GM12864 (cell line): Measurements from ENCODE around the gene IQSEC1.

Experiments used
- DNase-seq: peaks from one replicate; pipeline ENCODE4 v3.0.0-alpha.2; 2011; ENCODE audit warnings: low read depth
- H3K4me3 ChIP-seq: 2 replicates; pipeline ENCODE4 v1.5.1; 2011; ENCODE audit warnings: mild to moderate bottlenecking, low read depth, low read length, control low read depth
- TF ChIP-seq, protein P1 (sequence below): IDR thresholded peaks from 2 replicates; pipeline ENCODE4 v1.5.1; 2011; ENCODE audit warnings: low read depth, mild to moderate bottlenecking, moderate library complexity, low read length, control low read depth, inconsistent platforms; ENCODE audit errors: missing control alignments

Gene IQSEC1

DNA sequence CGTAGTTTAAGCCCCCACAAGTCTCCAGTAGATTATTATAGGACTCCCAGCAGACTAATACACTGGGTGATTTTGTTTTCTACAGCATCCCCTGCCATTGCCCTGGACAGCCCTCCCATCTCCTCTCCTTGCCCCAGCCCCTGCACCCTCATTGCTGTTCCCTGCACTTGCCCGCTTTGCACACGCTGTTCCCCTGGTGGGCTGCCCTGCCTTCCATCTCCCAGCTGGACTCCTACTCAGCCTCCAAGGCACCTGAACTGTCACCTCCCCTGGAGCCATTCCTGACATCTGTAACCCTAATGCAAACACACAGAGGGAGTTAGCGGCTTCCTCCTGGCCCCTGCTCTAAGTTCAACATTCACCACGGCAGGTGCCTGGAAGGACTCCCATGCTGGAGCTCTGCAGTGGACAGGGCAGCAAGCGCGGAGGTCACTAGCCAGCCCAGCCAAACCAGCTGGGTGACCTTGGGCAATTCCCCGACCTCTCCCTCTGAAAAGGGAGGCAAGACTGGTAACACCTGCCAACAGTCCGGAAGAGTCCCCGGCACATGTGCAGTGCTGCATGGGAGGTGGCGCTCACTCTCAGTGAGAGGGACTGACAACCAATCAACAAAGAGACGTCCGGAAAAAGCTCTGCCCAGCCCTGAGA, 38.8 kb upstream of the IQSEC1 start:
- TF ChIP-seq, protein P1, sequence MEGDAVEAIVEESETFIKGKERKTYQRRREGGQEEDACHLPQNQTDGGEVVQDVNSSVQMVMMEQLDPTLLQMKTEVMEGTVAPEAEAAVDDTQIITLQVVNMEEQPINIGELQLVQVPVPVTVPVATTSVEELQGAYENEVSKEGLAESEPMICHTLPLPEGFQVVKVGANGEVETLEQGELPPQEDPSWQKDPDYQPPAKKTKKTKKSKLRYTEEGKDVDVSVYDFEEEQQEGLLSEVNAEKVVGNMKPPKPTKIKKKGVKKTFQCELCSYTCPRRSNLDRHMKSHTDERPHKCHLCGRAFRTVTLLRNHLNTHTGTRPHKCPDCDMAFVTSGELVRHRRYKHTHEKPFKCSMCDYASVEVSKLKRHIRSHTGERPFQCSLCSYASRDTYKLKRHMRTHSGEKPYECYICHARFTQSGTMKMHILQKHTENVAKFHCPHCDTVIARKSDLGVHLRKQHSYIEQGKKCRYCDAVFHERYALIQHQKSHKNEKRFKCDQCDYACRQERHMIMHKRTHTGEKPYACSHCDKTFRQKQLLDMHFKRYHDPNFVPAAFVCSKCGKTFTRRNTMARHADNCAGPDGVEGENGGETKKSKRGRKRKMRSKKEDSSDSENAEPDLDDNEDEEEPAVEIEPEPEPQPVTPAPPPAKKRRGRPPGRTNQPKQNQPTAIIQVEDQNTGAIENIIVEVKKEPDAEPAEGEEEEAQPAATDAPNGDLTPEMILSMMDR, result no peak
- DNase-seq, result no peak

DNA sequence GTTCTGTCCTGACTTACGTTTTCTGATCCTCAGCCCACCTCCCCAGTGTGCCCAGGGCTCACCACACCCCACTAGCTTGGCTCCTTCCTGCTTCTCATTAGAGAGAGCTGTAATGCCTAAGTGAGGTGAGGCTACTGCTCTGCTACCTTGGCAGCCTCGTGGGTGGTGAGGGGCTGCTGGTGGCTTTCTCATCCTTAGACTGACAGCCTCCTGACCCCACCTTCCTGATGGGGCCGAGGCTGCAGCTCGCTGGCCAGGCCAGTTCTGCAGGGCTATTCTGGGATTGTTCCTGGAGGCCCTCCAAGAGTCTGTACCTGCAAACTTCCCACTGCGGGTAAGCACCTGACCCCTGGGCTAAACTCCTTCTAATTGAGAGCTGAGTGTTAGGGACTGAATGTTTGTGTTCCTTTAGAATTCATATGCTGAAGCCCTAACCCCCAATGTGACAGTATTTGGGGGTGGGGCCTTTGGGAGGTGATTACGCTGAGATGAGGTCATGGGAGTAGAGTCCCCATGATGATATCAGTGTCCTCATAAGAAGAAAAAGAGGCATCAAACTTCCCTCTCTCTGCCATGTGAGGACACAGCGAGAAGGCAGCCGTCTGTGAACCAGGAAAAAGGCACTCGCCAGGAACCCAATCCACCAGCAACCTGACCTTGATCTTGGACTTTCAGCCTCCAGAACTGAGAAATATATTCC, 38.1 kb upstream of the IQSEC1 start:
- no peak overlapping the region for H3K4me3 ChIP-seq
- DNase-seq, result no peak

More for the DNA sequence above, 38.8 kb upstream of the IQSEC1 start:
- H3K4me3 ChIP-seq, result no peak overlapping the region

DNA sequence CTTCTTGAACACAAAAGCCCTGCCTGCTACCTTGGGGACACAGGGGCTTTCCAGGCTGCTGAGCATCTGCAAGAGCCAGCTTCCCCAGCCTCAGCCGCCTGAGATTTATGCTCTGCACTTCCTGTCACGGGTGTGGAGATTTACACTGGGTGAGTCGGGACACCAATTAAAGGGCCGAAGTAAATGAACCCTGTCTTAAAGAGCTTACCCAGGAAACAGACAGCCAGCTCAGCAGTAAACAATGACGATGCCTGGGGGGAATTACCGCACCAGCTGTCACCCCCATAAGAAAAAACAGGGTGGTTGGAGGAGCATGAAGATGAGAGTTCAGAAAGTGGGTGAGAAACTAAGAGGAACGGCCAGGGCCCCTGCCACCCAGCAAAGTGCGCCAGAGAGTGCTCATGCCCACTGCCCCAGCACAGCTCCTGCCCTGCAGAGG, 37.5 kb upstream of the IQSEC1 start:
- DNase-seq, result peak; percentile 31
- H3K4me3 ChIP-seq, result no peak overlapping the region
- TF ChIP-seq, protein P1, result no peak

More for the DNA sequence above, 38.1 kb upstream of the IQSEC1 start:
- TF ChIP-seq, protein P1, result no peak

DNA sequence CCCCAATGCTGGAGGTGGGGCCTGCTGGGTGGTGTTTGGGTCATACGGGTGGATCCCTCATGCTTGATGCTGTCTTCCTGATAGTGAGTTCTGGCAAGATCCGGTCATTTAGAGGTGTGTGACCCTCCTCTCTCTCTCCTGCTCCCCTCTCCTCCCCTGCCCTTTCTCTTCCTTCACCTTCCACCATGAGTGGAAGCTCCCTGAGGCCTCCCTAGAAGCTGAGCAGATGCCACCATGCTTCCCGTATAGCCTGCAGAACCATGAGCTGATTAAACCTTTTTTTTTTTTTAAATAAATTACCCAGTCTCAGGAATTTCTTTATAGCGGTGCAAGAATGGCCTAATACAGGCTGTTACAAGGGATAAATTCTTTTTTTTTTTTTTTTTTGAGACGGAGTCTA, 36.3 kb upstream of the IQSEC1 start:
- TF ChIP-seq, protein P1, result no peak
- DNase-seq, result no peak
- no peak overlapping the region for H3K4me3 ChIP-seq

DNA sequence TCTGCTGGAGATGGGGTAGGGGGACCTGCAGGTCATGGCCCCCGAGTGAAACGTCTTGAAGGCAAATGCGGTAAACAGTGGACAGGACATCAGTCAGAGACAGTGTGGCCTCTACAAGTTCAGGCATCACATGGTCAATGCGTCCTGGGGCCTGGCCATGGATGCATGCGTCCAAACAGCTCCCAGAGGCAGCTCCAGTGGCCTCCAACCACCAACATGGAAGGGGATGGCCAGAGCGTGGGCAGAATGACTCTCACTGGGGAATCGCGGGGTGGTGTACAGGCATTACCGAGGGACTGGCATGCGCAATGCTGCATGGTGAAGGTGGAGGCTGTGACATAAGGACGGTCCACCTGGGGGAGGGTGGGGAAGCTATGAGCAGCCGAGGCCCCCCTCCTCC, 35.6 kb upstream of the IQSEC1 start:
- TF ChIP-seq, protein P1, result no peak
- no peak for DNase-seq
- no peak overlapping the region for H3K4me3 ChIP-seq

DNA sequence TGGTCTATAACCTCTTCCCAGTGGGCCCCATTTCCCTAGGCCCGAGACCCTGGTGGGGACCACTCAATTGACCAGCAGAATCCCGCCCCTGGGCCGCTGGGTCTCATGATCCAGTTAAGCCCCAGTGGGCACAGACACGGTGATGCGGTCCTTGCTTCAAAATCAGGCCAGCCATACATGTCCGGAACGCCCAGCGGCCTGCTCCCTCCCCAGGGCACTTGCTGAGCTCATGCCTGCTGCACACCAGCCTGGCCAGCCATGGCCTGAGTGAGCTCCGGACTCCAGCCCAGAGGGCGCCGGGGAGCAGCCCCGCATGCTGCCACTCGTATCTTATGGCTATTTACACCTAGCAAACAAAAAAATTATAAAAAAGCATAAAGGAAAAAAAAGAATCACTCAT, 34.4 kb upstream of the IQSEC1 start:
- DNase-seq, result no peak
- no peak overlapping the region for H3K4me3 ChIP-seq
- TF ChIP-seq, protein P1, result no peak
